NCI-H226 (cell line): Measurements from ENCODE around the gene NARF.
"Not testable (repeated sequence)": the region's sequence is repeated elsewhere in the genome, so short reads cannot be mapped to it uniquely, and the experiment has no call there.

Experiments used
- DNase-seq: peaks from one replicate; pipeline ENCODE4 v3.0.0-alpha.2; 2015

NARF gene

GRCh38 chr17:82458179-82458884, at the start of gene NARF:
NARF (plus strand) TSS chr17:82458741; CDS start chr17:82458804, 63 bp downstream.
- DNase-seq = peak; percentile 99

GRCh38 chr17:82408938-82409318, 49.6 kb upstream of the NARF start:
- no peak for DNase-seq

- DNase-seq = no peak
Observed at GRCh38 chr17:82410014-82410716, 48.4 kb upstream of the NARF start.

- no peak for DNase-seq
Observed at GRCh38 chr17:82411396-82412053, 47.0 kb upstream of the NARF start.

GRCh38 chr17:82412081-82412480, 46.5 kb upstream of the NARF start:
- DNase-seq = not testable (repeated sequence)

GRCh38 chr17:82412535-82413520, 45.7 kb upstream of the NARF start:
- no peak for DNase-seq

GRCh38 chr17:82414548-82415281, 43.8 kb upstream of the NARF start:
- peak; percentile 54 for DNase-seq

GRCh38 chr17:82415336-82415735, 43.2 kb upstream of the NARF start:
- DNase-seq = no peak

- DNase-seq = no peak
Observed at GRCh38 chr17:82415786-82416185, 42.8 kb upstream of the NARF start.

GRCh38 chr17:82416264-82416663, 42.3 kb upstream of the NARF start:
- no peak for DNase-seq

- no peak for DNase-seq
Observed at GRCh38 chr17:82416771-82417170, 41.8 kb upstream of the NARF start.

GRCh38 chr17:82418001-82418986, 40.2 kb upstream of the NARF start, which contains the start of the genes HEXD and OGFOD3:
HEXD (plus strand) TSS chr17:82418347; CDS start chr17:82419800, 1,453 bp downstream.
OGFOD3 (minus strand) TSS chr17:82418586; CDS start chr17:82418485, 101 bp downstream.
- DNase-seq = peak; percentile 74

- no peak for DNase-seq
Observed at GRCh38 chr17:82419540-82419939, 39.0 kb upstream of the NARF start.

GRCh38 chr17:82424001-82424862, 34.3 kb upstream of the NARF start:
- peak; percentile 23 for DNase-seq

- no peak for DNase-seq
Observed at GRCh38 chr17:82424863-82425159, 33.7 kb upstream of the NARF start.

- DNase-seq = no peak
Observed at GRCh38 chr17:82428546-82428945, 30.0 kb upstream of the NARF start.

- DNase-seq = no peak
Observed at GRCh38 chr17:82429824-82430223, 28.7 kb upstream of the NARF start.

GRCh38 chr17:82432017-82432416, 26.5 kb upstream of the NARF start:
- no peak for DNase-seq

GRCh38 chr17:82433560-82434215, 24.9 kb upstream of the NARF start:
- no peak for DNase-seq
